RWPE1 (cell line): ENCODE data around the gene TMEM140.

Experiments
- CTCF ChIA-PET: fragments of 350-600 bp; sonication (Branson Sonifier 250); formaldehyde crosslinking; extraction: SDS; loops from one replicate; lab custom pipeline; 2021; lab: Yijun Ruan, JAX
- POLR2A ChIA-PET: fragments of 400-600 bp; formaldehyde crosslinking; extraction: SDS; loops from one replicate; lab custom pipeline; 2020; ENCODE audit warnings: antibody characterized with exemption; ENCODE audit not compliant: low non-redundant PET; lab: Yijun Ruan, JAX
- DNase-seq: peaks from one replicate; pipeline ENCODE4 v3.0.0; 2012; ENCODE audit warnings: low spot score
- H3K27ac ChIP-seq: fragments of 450-650 bp; 2 replicates; pipeline ENCODE4 v1.5.1; 2017
- CTCF ChIP-seq: fragments of 450-650 bp; conservative IDR thresholded peaks from 2 replicates; pipeline ENCODE4 v1.5.1; 2017; ENCODE audit warnings: low read depth, mild to moderate bottlenecking

The TMEM140 gene

GRCh38 chr7:135160858-135161653, 13.2 kb downstream of the TMEM140 start:
- TF ChIP-seq CTCF = no peak
- POLR2A ChIA-PET = no interaction called here
- CTCF ChIA-PET = interaction anchor here (0.6 kb wide), 1 partner anchor 198 kb away, joined by 5 read pairs; no protein-coding TSS in a partner anchor
- no peak for DNase-seq
- no peak overlapping the region for H3K27ac ChIP-seq

- H3K27ac ChIP-seq = no peak overlapping the region
- no peak for DNase-seq
- TF ChIP-seq CTCF = no peak
- ChIA-PET POLR2A (no interaction called here), CTCF (no interaction called here)
Measured at GRCh38 chr7:135161669-135162068, 13.8 kb downstream of the TMEM140 start.

- CTCF ChIA-PET = no interaction called here
- TF ChIP-seq CTCF = no peak
- DNase-seq = no peak
- no peak overlapping the region for H3K27ac ChIP-seq
- POLR2A ChIA-PET = no interaction called here
Measured at GRCh38 chr7:135162382-135163001, 14.6 kb downstream of the TMEM140 start.

- no peak for DNase-seq
- H3K27ac ChIP-seq = peak overlapping the region; percentile 22
- TF ChIP-seq CTCF = no peak
- ChIA-PET POLR2A (no interaction called here), CTCF (no interaction called here)
Measured at GRCh38 chr7:135164357-135165061, 16.6 kb downstream of the TMEM140 start.

- TF ChIP-seq CTCF = no peak
- peak overlapping the region; percentile 11; the same call in 1 of the 2 replicates for H3K27ac ChIP-seq
- DNase-seq = no peak
- ChIA-PET POLR2A (no interaction called here), CTCF (no interaction called here)
Measured at GRCh38 chr7:135165862-135166261, 18.0 kb downstream of the TMEM140 start.

GRCh38 chr7:135166338-135166990, 18.6 kb downstream of the TMEM140 start:
- DNase-seq = no peak
- ChIA-PET CTCF (no interaction called here), POLR2A (interaction anchor here (0.6 kb wide), 1 partner anchor 347 kb away, joined by 5 read pairs; no protein-coding TSS in a partner anchor)
- H3K27ac ChIP-seq = no peak overlapping the region
- TF ChIP-seq CTCF = no peak
